DMS153 treated with DMSO at 0.1 percent for 48 hours (cell line): ENCODE results near the gene CDK5RAP2.

Source experiments
- DNase-seq: peaks from one replicate; lab custom pipeline; 2025; ENCODE audit not compliant: unreplicated experiment; lab: John Stamatoyannopoulos, UW

The CDK5RAP2 gene

GRCh38 chr9:120386390-120387131 is 193.4 kb downstream of the CDK5RAP2 start:
- DNase-seq, result peak; percentile 81

- DNase-seq, result no peak
Measured at GRCh38 chr9:120385606-120386389, 194.2 kb downstream of the CDK5RAP2 start.

GRCh38 chr9:120384925-120385272 is 195.1 kb downstream of the CDK5RAP2 start:
- DNase-seq, result no peak

- no peak for DNase-seq
Measured at GRCh38 chr9:120383999-120384924, 195.7 kb downstream of the CDK5RAP2 start.

- no peak for DNase-seq
Measured at GRCh38 chr9:120383611-120383998, 196.4 kb downstream of the CDK5RAP2 start.

- no peak for DNase-seq
Measured at GRCh38 chr9:120382453-120382852, 197.5 kb downstream of the CDK5RAP2 start.

GRCh38 chr9:120381839-120382238 is 198.1 kb downstream of the CDK5RAP2 start:
- no peak for DNase-seq

- no peak for DNase-seq
Measured at GRCh38 chr9:120379611-120380010, 200.4 kb downstream of the CDK5RAP2 start.

- no peak for DNase-seq
Measured at GRCh38 chr9:120378680-120379079, 201.3 kb downstream of the CDK5RAP2 start.

- DNase-seq, result no peak
Measured at GRCh38 chr9:120377268-120378159, 202.5 kb downstream of the CDK5RAP2 start.

GRCh38 chr9:120376101-120376500 is 203.9 kb downstream of the CDK5RAP2 start:
- no peak for DNase-seq

GRCh38 chr9:120375316-120375715 is 204.7 kb downstream of the CDK5RAP2 start:
- no peak for DNase-seq

GRCh38 chr9:120374817-120375216 is 205.2 kb downstream of the CDK5RAP2 start:
- DNase-seq, result no peak

GRCh38 chr9:120374239-120374638 is 205.7 kb downstream of the CDK5RAP2 start:
- DNase-seq, result no peak

GRCh38 chr9:120372040-120372439 is 207.9 kb downstream of the CDK5RAP2 start:
- DNase-seq, result no peak

GRCh38 chr9:120369608-120370220 is 210.3 kb downstream of the CDK5RAP2 start:
- DNase-seq, result no peak

- DNase-seq, result no peak
Measured at GRCh38 chr9:120368799-120369198, 211.2 kb downstream of the CDK5RAP2 start.

- no peak for DNase-seq
Measured at GRCh38 chr9:120366644-120367019, 213.3 kb downstream of the CDK5RAP2 start.

- no peak for DNase-seq
Measured at GRCh38 chr9:120365386-120365785, 214.6 kb downstream of the CDK5RAP2 start.

GRCh38 chr9:120363697-120364096 is 216.3 kb downstream of the CDK5RAP2 start:
- DNase-seq, result no peak
